ENCODE results near the gene FBXW9. TPM values are rescaled to one million over a fixed set of nuclear protein-coding genes. Genes with fewer than 3 reads are reported as not detected.

The FBXW9 gene
- total and polyA plus RNA-seq, 2 of the 8 experiments (the other 6 are each of a cell fraction or from before 2014, with no cell fraction given) = 10.8 to 30.1 TPM

DNA sequence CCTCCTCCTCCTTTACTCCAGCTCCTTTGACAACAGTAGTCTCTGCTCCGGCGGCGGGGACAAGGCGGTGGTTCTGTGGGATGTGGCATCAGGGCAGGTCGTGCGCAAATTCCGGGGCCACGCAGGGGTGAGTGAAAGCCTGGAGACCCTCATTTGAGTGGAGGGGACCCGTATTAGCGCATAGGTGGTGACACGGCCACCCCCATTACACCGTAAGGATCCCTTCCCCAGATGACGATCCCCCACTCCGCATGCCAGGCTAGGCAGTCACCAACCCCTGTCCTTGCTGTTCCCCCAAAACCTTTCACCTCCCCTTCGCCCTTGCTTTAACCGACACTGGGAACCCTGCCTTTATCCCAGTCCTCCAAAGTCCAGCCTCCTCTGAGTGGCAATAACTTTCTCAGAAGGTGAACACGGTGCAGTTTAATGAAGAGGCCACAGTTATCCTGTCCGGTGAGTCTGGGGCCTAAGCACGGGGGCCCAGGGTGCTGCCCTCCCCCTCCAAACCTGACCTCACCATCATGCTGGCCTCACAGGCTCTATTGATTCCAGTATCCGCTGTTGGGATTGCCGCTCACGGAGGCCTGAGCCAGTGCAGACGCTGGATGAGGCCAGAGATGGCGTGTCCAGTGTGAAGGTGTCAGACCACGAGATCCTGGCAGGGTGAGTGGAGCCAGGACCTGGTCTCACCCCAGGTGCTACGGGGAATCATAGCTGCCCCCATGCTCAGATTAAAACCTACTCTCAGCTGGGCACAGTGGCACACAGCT lies 26.1 kb downstream of the FBXW9 start:
- Histone ChIP-seq H2BK120ac (replicated peaks; ENCODE audit: low read depth, low read length) (no peak overlapping the region), H2BK5ac (ENCODE audit: low read depth, low read length) (0 out of 2 replicates have a peak overlapping the region, but pooled peaks have one; percentile 62), H3K4ac (replicated peaks; ENCODE audit: insufficient read length, low read depth, low read length) (no peak overlapping the region), H3K23ac (ENCODE audit: insufficient read length) (no peak overlapping the region), H3K4me2 (ENCODE audit: insufficient read depth in 1 of 2, low read depth in 2 of 2, low read length in 2 of 2) (peak overlapping the region; percentile 86 to 95), H2BK20ac (ENCODE audit: low read length) (no peak overlapping the region), H3K27ac (ENCODE audit: low read depth, low read length) (peak overlapping the region; percentile 99; the same call in 1 of the 2 replicates), H3K23me2 (ENCODE audit: low read depth, low read length) (peaks cover 24% of the 10 kb centered on the region), H2AFZ (ENCODE audit: low read length) (no peak overlapping the region), H3K79me2 (ENCODE audit: control insufficient read depth in 1 of 2, insufficient read depth in 2 of 2, low read length in 2 of 2) (peaks cover 0 to 22% of the 10 kb centered on the region in 2 experiments; a peak in 1 of 4 replicates), H3K27me3 (replicated peaks in 1 of 4; ENCODE audit: control insufficient read depth in 3 of 4, extremely low read depth in 1 of 4, insufficient read depth in 3 of 4, low read length in 3 of 4) (no peaks in the 10 kb centered on the region; a peak in 1 of 7 replicates), H3K14ac (ENCODE audit: insufficient read length) (no peak overlapping the region), H3K9me3 (ENCODE audit: insufficient read depth in 2 of 2, low read depth in 1 of 2, low read length in 1 of 2) (no peaks in the 10 kb centered on the region), H4K91ac (replicated peaks; ENCODE audit: insufficient read length, low read length) (peak overlapping the region; percentile 15), H3K36me3 (ENCODE audit: control insufficient read depth in 2 of 4, insufficient read depth in 4 of 4, low read length in 3 of 4) (peaks cover 9 to 26% (median 18%) of the 10 kb centered on the region in 4 experiments; a peak in 7 of 8 replicates), H3K18ac (ENCODE audit: extremely low read depth, low read length) (no peak overlapping the region), H2BK12ac (ENCODE audit: low read depth, low read length) (no peak overlapping the region), H3K79me1 (ENCODE audit: low read depth, low read length) (peaks cover 5% of the 10 kb centered on the region; the same call in 1 of the 2 replicates), H3K4me3 (ENCODE audit: extremely low read depth in 1 of 4, insufficient read depth in 2 of 4, low read depth in 3 of 4, low read length in 4 of 4) (peak overlapping the region; percentile 78 to 95 (median 85)), H4K5ac (ENCODE audit: insufficient read length, low read depth, low read length) (no peak overlapping the region), H3K4me1 (replicated peaks in 1 of 4; ENCODE audit: control insufficient read depth in 3 of 4, insufficient read depth in 4 of 4, low read length in 3 of 4) (peaks cover 2 to 18% (median 3%) of the 10 kb centered on the region in 4 experiments; a peak in 6 of 7 replicates), H4K8ac (ENCODE audit: extremely low read depth, insufficient read depth, low read length) (peak overlapping the region; percentile 98; the same call in 1 of the 2 replicates), H4K20me1 (replicated peaks in 1 of 2; ENCODE audit: control insufficient read depth in 1 of 2, insufficient read depth in 2 of 2, low read length in 2 of 2) (peaks cover 3 to 17% of the 10 kb centered on the region in 2 experiments), H3K56ac (replicated peaks; ENCODE audit: insufficient read length, low read depth, low read length) (no peak overlapping the region), H2BK15ac (ENCODE audit: low read length) (no peak overlapping the region), H3K9ac (replicated peaks in 1 of 4; ENCODE audit: extremely low read depth in 1 of 4, low read depth in 3 of 4, low read length in 3 of 4) (peak overlapping the region in 3 of 4 experiments; percentile 84 to 94 (median 89); a peak in 6 of 7 replicates), H2AK5ac (ENCODE audit: low read depth, low read length) (no peak overlapping the region)
- TF ChIP-seq POLR2A (IDR thresholded peaks at IDR 0.05; ENCODE audit: control extremely low read depth in 1 of 2, low read depth in 2 of 2, low read length in 2 of 2) (peak; percentile 42 to 61; a peak in 1 of 3 replicates), POLR2AphosphoS5 (IDR thresholded peaks at IDR 0.05; ENCODE audit: low read depth, low read length) (peak; percentile 23; the same call in 1 of the 2 replicates), TBP (IDR thresholded peaks at IDR 0.05; ENCODE audit: low read depth, low read length) (no peak)
- DNase-seq (ENCODE audit: low read depth in 1 of 2, low spot score in 2 of 2) (no peak), FAIRE-seq (no peak)
- CTCF ChIA-PET (ENCODE audit: partially characterized antibody) = interaction anchor here (0.7 to 3.1 kb wide), 8 partner anchors 8 to 122 kb away, joined by 3 to 13 read pairs (median 4); partner anchors contain the start of gene FBXW9
- POLR2A ChIA-PET (ENCODE audit: partially characterized antibody) = interaction anchor here (1.0 to 5.3 kb wide), 11 partner anchors 7 to 157 kb away, joined by 3 to 23 read pairs (median 6); partner anchors contain the start of genes DHPS, GET3 and TNPO2
- WGBS, 2 experiments (ENCODE audit: extremely low coverage in 1 of 2, insufficient coverage in 1 of 2, insufficient read length in 1 of 2, insufficient replicate concordance in 2 of 2, low coverage in 1 of 2, low lambda C conversion rate in 2 of 2, missing lambda C conversion rate in 1 of 2) = 58% methylated on average over 26 of the region's 26 CpGs; no CpG with 5 or more reads in 1 of the 2 experiments

Data from H1 (cell line).